ENCODE measurements around the gene MOCOS.

Gene MOCOS

GRCh38 chr18:36302676-36303075 lies 115.4 kb downstream of the MOCOS start:
- peaks cover 3% of the 10 kb centered on the region; the same call in 1 of the 2 replicates for H3K27me3 ChIP-seq (ENCODE audit: insufficient read depth, low read depth)
- no peak overlapping the region for H3K4me3 ChIP-seq (IDR thresholded peaks at IDR 0.05; ENCODE audit: insufficient read depth, low read depth, low read length)
- H3K79me2 ChIP-seq (ENCODE audit: insufficient read depth, low read depth), result no peaks in the 10 kb centered on the region
- H3K4me2 ChIP-seq, result no peak overlapping the region
- no peak overlapping the region for H3K9ac ChIP-seq
- no peaks in the 10 kb centered on the region for H4K20me1 ChIP-seq (ENCODE audit: insufficient read depth)
- peaks cover 5% of the 10 kb centered on the region for H3K4me1 ChIP-seq (ENCODE audit: low read depth, poor library complexity, severe bottlenecking)
- H3K27ac ChIP-seq, result no peak overlapping the region
- no peaks in the 10 kb centered on the region for H3K36me3 ChIP-seq (ENCODE audit: insufficient read depth)
- H2AFZ ChIP-seq (ENCODE audit: low read depth), result no peak overlapping the region
- TF ChIP-seq CTCF (conservative IDR thresholded peaks at IDR 0.05; ENCODE audit: low read depth, low read length), result no peak

- Histone ChIP-seq H3K27me3 (ENCODE audit: insufficient read depth, low read depth) (peaks cover 3% of the 10 kb centered on the region; the same call in 1 of the 2 replicates), H4K20me1 (ENCODE audit: insufficient read depth) (no peaks in the 10 kb centered on the region), H3K4me3 (IDR thresholded peaks at IDR 0.05; ENCODE audit: insufficient read depth, low read depth, low read length) (no peak overlapping the region), H3K9ac (no peak overlapping the region), H3K79me2 (ENCODE audit: insufficient read depth, low read depth) (no peaks in the 10 kb centered on the region), H3K4me1 (ENCODE audit: low read depth, poor library complexity, severe bottlenecking) (peaks cover 5% of the 10 kb centered on the region), H3K36me3 (ENCODE audit: insufficient read depth) (no peaks in the 10 kb centered on the region), H2AFZ (ENCODE audit: low read depth) (no peak overlapping the region), H3K4me2 (no peak overlapping the region), H3K27ac (no peak overlapping the region)
- TF ChIP-seq CTCF (conservative IDR thresholded peaks at IDR 0.05; ENCODE audit: low read depth, low read length), result no peak
Measured at GRCh38 chr18:36303211-36303844, 116.0 kb downstream of the MOCOS start.

GRCh38 chr18:36304723-36305122 lies 117.4 kb downstream of the MOCOS start:
- no peaks in the 10 kb centered on the region for H3K36me3 ChIP-seq (ENCODE audit: insufficient read depth)
- no peak overlapping the region for H3K27ac ChIP-seq
- no peaks in the 10 kb centered on the region for H3K27me3 ChIP-seq (ENCODE audit: insufficient read depth, low read depth)
- no peak overlapping the region for H3K4me2 ChIP-seq
- no peak overlapping the region for H3K9ac ChIP-seq
- no peak overlapping the region for H3K4me3 ChIP-seq (IDR thresholded peaks at IDR 0.05; ENCODE audit: insufficient read depth, low read depth, low read length)
- H2AFZ ChIP-seq (ENCODE audit: low read depth), result no peak overlapping the region
- no peaks in the 10 kb centered on the region for H3K79me2 ChIP-seq (ENCODE audit: insufficient read depth, low read depth)
- H3K4me1 ChIP-seq (ENCODE audit: low read depth, poor library complexity, severe bottlenecking), result no peaks in the 10 kb centered on the region
- TF ChIP-seq CTCF (conservative IDR thresholded peaks at IDR 0.05; ENCODE audit: low read depth, low read length), result no peak
- no peaks in the 10 kb centered on the region for H4K20me1 ChIP-seq (ENCODE audit: insufficient read depth)

- Histone ChIP-seq H3K4me1 (ENCODE audit: low read depth, poor library complexity, severe bottlenecking) (no peaks in the 10 kb centered on the region), H3K27ac (no peak overlapping the region), H3K4me2 (no peak overlapping the region), H3K27me3 (ENCODE audit: insufficient read depth, low read depth) (no peaks in the 10 kb centered on the region), H2AFZ (ENCODE audit: low read depth) (no peak overlapping the region), H3K36me3 (ENCODE audit: insufficient read depth) (no peaks in the 10 kb centered on the region), H3K4me3 (IDR thresholded peaks at IDR 0.05; ENCODE audit: insufficient read depth, low read depth, low read length) (no peak overlapping the region), H3K9ac (no peak overlapping the region), H4K20me1 (ENCODE audit: insufficient read depth) (no peaks in the 10 kb centered on the region), H3K79me2 (ENCODE audit: insufficient read depth, low read depth) (no peaks in the 10 kb centered on the region)
- TF ChIP-seq CTCF (conservative IDR thresholded peaks at IDR 0.05; ENCODE audit: low read depth, low read length), result no peak
Measured at GRCh38 chr18:36305375-36305774, 118.1 kb downstream of the MOCOS start.
